Measurements from ENCODE around the gene CCDC142. TPM values are rescaled to one million over a fixed set of nuclear protein-coding genes. Genes with fewer than 3 reads are reported as not detected.

CCDC142 gene
- total and polyA plus RNA-seq, 9 of the 15 experiments (the other 6 are each of a cell fraction or from before 2014, with no cell fraction given): 0.55 to 11.7 (median 7.2) TPM

GRCh38 chr2:74454654-74455511, 27.9 kb downstream of the CCDC142 start, which contains the start of gene INO80B (continued):
- no peak for TF ChIP-seq CGGBP1 (CRISPR knock-in tag; IDR thresholded peaks at IDR 0.05)
- no peak for TF ChIP-seq ZNF668 (CRISPR knock-in tag; IDR thresholded peaks at IDR 0.05)
- peak; percentile 78 for TF ChIP-seq PRDM10 (IDR thresholded peaks at IDR 0.05; ENCODE audit: partially characterized antibody)
- no peak for TF ChIP-seq NCOA4 (IDR thresholded peaks at IDR 0.05; ENCODE audit: partially characterized antibody)
- no peak for TF ChIP-seq IRF2 (CRISPR knock-in tag; IDR thresholded peaks at IDR 0.05)
- TF ChIP-seq ZNF133 (CRISPR knock-in tag; IDR thresholded peaks at IDR 0.05): no peak
- TF ChIP-seq POLR2B (IDR thresholded peaks at IDR 0.05; ENCODE audit: low read depth, partially characterized antibody): peak; percentile 37
- TF ChIP-seq ZNF407 (IDR thresholded peaks at IDR 0.05; ENCODE audit: low read depth): peak; percentile 70; the same call in 1 of the 2 replicates
- TF ChIP-seq BRF2 (IDR thresholded peaks at IDR 0.05; ENCODE audit: borderline replicate concordance, insufficient read depth, insufficient read length): no peak
- TF ChIP-seq MAZ (CRISPR knock-in tag; conservative IDR thresholded peaks at IDR 0.05 in 1 of 2, IDR thresholded peaks at IDR 0.05 in 1 of 2): peak; percentile 81 to 93
- 0 out of 2 replicates have a peak, but pooled peaks have one; percentile 6 for TF ChIP-seq TAL1 (IDR thresholded peaks at IDR 0.05)
- TF ChIP-seq ARID1B (IDR thresholded peaks at IDR 0.05): no peak
- TF ChIP-seq HNRNPLL (IDR thresholded peaks at IDR 0.05; ENCODE audit: low read depth, low read length, poor library complexity, severe bottlenecking): peak; percentile 96

Measured in K562 (cell line).